GM21576 (cell line): ENCODE results near the gene SRBD1.

Source experiments
- ATAC-seq: cut with Tn5 transposase; IDR thresholded peaks from one replicate; pipeline ENCODE4 v1.9.1; 2021; ENCODE audit warnings: mild to moderate bottlenecking, moderate library complexity; ENCODE audit not compliant: unreplicated experiment

The SRBD1 gene

DNA sequence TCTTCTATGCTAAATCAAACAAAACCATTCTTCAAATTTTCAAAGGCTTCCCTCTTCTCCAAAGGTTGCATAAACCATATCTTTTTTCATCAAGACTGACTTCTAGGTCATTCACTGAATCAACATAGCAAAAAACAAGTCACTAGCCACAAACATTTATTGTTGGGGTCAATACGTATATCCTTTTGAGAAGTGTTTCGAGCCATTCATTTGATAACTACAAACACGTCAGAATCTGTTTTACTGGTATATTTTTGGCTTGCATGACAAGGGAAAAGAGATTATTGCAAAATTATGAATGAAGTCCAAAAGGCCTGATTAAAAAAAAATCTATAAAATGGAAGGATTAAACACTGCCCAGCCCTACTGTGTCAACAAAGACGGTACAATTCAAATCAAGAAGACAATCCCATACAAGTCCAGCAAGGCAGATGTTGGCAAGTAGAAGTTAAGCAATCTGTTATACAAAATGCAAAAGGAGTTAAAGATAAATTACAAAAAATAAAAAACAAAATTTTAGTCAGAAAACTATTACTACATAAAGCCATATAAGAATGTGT is 222.4 kb downstream of the SRBD1 start:
- ATAC-seq, result no peak

DNA sequence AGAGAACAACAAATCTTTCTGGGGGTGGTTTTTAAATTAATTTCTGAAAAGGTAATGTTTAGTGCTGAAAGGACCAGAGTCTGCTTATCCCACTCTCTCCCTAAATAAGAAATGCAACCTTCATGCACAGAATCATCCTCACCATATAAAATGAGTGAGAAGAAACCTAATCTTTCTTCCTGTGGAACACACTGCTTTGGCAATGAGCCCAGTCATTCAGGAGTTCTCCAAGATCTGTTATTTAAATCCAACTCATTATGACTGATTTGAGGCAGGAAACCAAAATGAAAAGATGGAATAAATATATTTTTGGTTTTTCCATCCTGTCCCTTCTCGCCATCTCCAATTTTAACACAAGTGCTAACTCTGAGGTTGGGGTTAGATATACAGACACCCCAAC is 228.3 kb downstream of the SRBD1 start:
- no peak for ATAC-seq

- no peak for ATAC-seq
Measured at GRCh38 chr2:45380131-45380836, 230.8 kb downstream of the SRBD1 start.

DNA sequence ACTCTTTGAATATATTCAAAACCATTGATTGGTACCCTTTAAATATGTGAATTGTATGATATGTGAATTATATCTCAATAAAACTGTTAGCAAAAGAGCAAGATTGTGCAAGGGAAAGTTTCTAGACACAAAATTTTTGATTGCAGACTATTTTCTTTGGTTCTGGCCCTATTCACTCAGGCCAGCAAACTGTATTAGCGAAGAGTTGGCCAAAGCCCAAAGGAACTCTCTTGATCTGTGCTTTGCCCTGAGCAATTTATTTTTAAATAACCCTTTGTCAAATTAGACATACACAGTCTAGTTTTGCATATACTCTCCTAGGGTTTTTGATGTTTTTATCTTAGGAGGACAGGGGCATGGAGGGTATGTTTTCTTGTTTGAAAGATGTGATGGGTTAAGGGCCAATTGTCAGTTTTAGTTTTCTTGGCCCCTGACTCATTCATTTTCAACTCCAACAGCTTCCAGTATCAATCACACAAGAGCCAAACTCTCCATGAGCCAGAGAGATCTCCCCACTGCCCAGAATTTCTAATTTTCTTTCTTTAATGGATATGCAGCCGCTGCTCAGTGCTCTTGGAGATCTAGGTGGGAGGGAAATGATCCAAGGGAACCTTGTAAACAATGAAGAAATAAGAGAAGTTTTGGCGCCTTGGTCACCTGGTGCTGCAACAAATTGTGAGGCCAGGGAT is 231.5 kb downstream of the SRBD1 start:
- no peak for ATAC-seq

GRCh38 chr2:45373534-45373933 is 237.5 kb downstream of the SRBD1 start:
- no peak for ATAC-seq

DNA sequence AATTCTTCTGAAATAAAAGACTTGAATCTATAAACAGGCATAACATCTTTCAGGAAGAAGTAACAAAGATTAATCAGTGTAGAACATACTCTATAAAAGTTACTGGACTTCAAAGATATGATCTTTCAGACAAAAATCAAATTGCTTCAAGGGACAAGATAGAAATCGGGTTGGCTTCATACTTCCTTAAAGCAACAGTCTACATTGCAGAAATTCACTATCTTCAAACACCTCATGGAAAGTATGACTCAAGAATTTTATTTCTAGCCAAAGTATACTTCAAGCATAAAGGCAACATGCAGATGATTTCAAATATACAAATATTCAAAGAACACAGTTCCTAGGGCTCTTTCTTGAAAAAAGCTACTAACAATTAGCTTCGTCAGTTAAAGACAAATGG is 240.7 kb downstream of the SRBD1 start:
- no peak for ATAC-seq

DNA sequence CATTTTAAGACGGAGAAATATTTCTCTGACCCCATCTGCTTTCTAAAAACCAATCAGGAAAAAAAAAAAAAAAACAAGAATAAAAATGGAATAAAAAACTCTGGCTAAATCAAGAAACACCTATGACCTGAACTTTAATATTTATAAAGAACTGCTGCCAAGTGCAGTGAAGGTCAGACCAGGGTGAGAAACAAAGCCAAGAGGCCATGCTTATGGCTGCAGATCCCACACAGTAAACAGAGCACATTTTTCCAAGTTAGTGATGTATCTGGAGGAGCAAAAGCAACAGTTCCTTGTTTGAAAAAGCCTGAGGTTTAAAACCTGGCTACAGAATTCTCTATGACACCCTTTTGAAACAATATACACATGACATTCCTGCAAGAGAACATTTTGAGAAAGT is 242.3 kb downstream of the SRBD1 start:
- ATAC-seq, result no peak

- ATAC-seq, result no peak
Measured at GRCh38 chr2:45361666-45362065, 249.4 kb downstream of the SRBD1 start.

DNA sequence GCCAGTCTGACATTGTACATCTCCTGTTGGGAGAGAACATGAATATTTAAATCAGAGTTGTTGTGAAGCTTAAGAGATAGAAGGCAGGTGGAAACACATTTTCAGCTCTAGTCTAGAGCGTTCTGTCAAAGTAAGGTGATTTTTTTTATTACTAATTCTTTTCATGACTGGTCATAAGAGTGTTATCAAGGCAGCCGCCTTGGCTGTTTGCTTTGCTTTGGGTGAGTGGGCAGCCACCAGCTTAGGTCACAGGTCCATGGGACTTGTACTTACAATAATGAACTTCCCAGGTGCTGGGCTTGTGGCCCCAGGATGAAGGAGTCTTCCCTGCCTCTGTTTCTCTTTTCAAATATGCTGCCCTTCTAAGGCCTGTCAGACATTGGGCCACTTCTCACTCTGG is 256.3 kb downstream of the SRBD1 start:
- ATAC-seq, result no peak

DNA sequence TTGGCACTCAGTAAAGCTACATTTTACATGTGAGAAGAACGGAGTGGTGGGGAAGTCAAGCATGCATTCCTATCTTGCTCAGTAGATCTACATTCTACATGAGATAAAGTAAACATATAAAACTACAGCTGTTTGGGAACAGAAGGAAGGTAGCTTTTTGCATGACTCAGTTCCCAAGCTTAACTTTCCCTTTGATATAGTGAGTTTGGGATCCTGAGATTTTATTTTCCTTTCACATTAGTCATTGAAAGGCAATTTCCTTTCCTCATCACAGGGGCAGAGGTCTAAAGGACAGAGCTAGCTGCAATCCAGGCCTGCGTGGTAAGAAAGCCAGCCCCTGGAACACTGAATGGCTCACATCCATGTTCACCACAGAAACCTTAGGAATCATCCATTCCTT is 257.2 kb downstream of the SRBD1 start:
- ATAC-seq, result no peak

GRCh38 chr2:45352506-45352905 is 258.6 kb downstream of the SRBD1 start:
- ATAC-seq, result no peak

DNA sequence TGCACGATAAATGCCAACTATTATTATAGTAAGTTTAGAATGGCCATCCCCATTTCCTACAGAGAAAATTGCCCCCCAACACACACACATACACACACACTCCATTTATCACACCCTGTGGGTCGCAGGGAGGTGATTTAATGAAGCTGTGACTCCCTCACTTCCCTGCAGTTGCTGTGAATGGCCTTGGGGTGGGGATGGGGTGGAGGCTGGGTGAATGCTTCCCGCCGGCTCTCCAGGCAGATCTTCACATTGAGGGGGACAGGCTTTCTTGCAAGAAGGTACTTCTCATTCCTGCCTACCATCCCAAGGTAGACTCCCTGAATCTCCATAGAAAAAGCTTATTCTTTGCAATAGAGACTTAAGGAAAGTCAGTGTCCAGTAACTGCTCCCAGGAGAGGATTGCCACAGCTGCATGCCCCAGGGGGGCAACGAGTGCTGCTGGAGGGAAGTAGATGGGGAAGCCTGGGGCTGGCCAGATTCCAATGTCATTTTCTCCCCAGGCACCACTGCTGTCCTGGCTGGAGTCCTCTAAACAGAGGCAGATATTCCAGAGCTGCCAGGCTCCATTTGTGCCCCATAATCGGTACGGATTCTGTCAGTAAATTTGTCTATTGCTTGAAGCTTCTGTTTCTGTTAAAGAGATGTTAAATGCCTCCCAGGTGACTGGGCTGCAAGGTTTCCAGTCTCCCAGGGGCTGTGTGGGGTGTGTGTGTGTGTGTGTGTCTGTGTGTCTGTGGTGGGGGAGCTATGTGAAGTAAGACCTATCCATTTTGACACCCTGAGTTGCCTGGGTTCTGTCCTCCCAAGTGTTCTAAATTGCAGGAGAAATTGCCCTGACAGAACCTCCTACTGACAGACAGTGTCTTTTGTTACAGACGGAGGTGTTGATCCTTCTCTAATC is 265.5 kb downstream of the SRBD1 start:
- ATAC-seq, result no peak

GRCh38 chr2:45344502-45344901 is 266.6 kb downstream of the SRBD1 start:
- no peak for ATAC-seq

DNA sequence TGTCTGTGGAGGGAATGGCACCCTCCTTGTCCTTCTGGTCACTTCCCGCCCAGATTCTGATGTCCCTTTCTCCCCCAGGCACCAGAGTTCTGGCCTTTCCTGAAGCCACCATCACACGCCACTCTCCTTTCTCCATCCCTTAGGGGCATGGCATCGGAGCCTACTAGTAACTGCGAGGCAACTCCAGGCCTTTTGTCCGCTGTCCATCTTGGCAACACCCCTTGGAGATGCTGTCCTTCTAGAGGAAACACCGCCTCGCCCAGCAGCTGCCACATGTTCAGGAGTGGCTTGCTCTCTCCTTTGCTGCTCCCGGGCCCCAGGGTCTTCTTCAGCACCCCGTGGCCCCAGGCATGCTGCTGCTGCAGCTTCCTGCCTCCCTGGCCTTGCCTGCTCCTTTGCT is 267.0 kb downstream of the SRBD1 start:
- no peak for ATAC-seq

GRCh38 chr2:45343251-45344017 is 267.6 kb downstream of the SRBD1 start:
- no peak for ATAC-seq

DNA sequence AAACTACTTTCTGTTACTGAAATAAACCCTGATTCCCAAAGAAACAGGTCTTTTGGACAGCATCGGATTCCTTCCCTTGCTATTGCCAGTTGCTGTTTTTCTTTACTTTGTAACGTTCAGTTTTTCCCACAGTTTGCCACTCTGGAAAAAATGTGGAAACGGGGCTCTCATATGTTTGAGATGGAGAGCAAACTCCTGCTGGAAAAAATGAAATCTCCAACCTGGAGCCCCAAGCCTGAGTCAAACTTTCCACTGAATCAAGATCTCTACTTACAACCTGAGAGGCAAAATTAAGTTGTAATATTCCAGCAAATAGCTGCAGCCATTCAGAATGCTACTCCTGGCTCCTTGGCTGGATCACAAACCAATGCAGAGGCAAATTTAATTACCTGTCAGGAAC is 270.7 kb downstream of the SRBD1 start:
- no peak for ATAC-seq

- ATAC-seq, result no peak
Measured at GRCh38 chr2:45339253-45339652, 271.8 kb downstream of the SRBD1 start.
